Astrocyte of the cerebellum (primary cell): ENCODE results near the gene HIRIP3.

Source experiments
- DNase-seq: peaks from one replicate; pipeline ENCODE4 v3.0.0-alpha.2; 2011; ENCODE audit warnings: low read depth
- H3K4me3 ChIP-seq: 2 replicates; pipeline ENCODE4 v1.5.1; 2011; ENCODE audit warnings: mild to moderate bottlenecking, low read depth, low read length, moderate library complexity
- CTCF ChIP-seq: IDR thresholded peaks from 2 replicates; pipeline ENCODE4 v1.5.1; 2012; ENCODE audit warnings: low read length, low read depth, moderate library complexity, mild to moderate bottlenecking; ENCODE audit errors: missing control alignments
- in situ Hi-C: cut with HindIII; loops from 2 replicates; pipeline ENCODE4 v1.10.0; 2017; ENCODE audit warnings: low sequenced_read_pairs

HIRIP3 gene

GRCh38 chr16:29978564-29979270 is 16.7 kb downstream of the HIRIP3 start:
- in situ Hi-C loops: no loop called here
- no peak overlapping the region for H3K4me3 ChIP-seq
- TF ChIP-seq CTCF: no peak
- DNase-seq: no peak

- TF ChIP-seq CTCF: no peak
- DNase-seq: no peak
- H3K4me3 ChIP-seq: no peak overlapping the region
- in situ Hi-C loops: no loop called here
Measured at GRCh38 chr16:29978081-29978480, 17.3 kb downstream of the HIRIP3 start.

GRCh38 chr16:29977063-29977825 is 18.2 kb downstream of the HIRIP3 start:
- DNase-seq: no peak
- in situ Hi-C loops: no loop called here
- TF ChIP-seq CTCF: no peak
- H3K4me3 ChIP-seq: no peak overlapping the region

- peak overlapping the region; percentile 81 for H3K4me3 ChIP-seq
- DNase-seq: no peak
- in situ Hi-C loops: no loop called here
- no peak for TF ChIP-seq CTCF
Measured at GRCh38 chr16:29975811-29976511, 19.5 kb downstream of the HIRIP3 start.

- no peak for DNase-seq
- H3K4me3 ChIP-seq: peak overlapping the region; percentile 81
- in situ Hi-C loops: no loop called here
Measured at GRCh38 chr16:29975134-29975538, 20.3 kb downstream of the HIRIP3 start.

More at GRCh38 chr16:29975134-29975538, 20.3 kb downstream of the HIRIP3 start:
- no peak for TF ChIP-seq CTCF
